K562 (cell line): ENCODE results near the gene BRD3OS. TPM values are rescaled to one million over a fixed set of nuclear protein-coding genes. Genes with fewer than 3 reads are reported as not detected.

Source experiments
- ATAC-seq: fragments of 200-7000 bp; cut with Tn5 transposase; 3 replicates; pipeline ENCODE4 v1.9.1; 2020; ENCODE audit warnings: moderate library complexity
- BruUV-seq: library from RNA; stranded (reverse); fragments of 400-500 nt; replicated peaks from 2 replicates; lab custom pipeline; 2021; lab: Mats Ljungman, UMichigan
- CTCF ChIA-PET: fragments of 300-600 bp; formaldehyde crosslinking; extraction: SDS; loops from one replicate; lab custom pipeline; 2021; ENCODE audit warnings: low intra/inter-chr PET ratio; lab: Yijun Ruan, JAX
- POLR2A ChIA-PET: fragments of 300-600, 350-650 bp; sonication (Branson Sonifier 250); formaldehyde crosslinking; extraction: SDS; loops from one replicate; lab custom pipeline; 2021; ENCODE audit warnings: antibody characterized with exemption, inconsistent platforms; lab: Yijun Ruan, JAX
- DNase-seq, 4 experiments: peaks; one replicate each; pipeline versions ENCODE4 v3.0.0 to v3.0.0-alpha.2; 2011 to 2018; ENCODE audit warnings: low spot score in 3 of 4, mixed read lengths in 3 of 4; ENCODE audit errors: extremely low read depth in 1 of 4
- FAIRE-seq: peaks from 2 replicates; lab custom pipeline; 2011; peaks lifted over from hg19 to GRCh38; lab: Jason Lieb, UNC
- H2AFZ ChIP-seq: 2 replicates; pipeline ENCODE4 v1.6.0; 2011; ENCODE audit warnings: low read depth, low read length, control low read depth, inconsistent platforms
- H3K27ac ChIP-seq: fragments of 200-600 bp; 3 replicates; pipeline ENCODE4 v1.8.0; 2011; ENCODE audit warnings: low read depth, mild to moderate bottlenecking, control low read depth, inconsistent platforms, low read length, moderate library complexity, mixed read lengths; ENCODE audit errors: extremely low read depth
- H3K27me3 ChIP-seq, 2 experiments: fragments of 300-600 bp in 1 of 2; 2 replicates in 1 of 2; 3 replicates in 1 of 2; pipeline versions ENCODE4 v1.6.0 to v1.8.0; 2011; ENCODE audit warnings: inconsistent platforms in 2 of 2, low read length in 2 of 2, mild to moderate bottlenecking in 1 of 2, mixed read lengths in 1 of 2, moderate library complexity in 1 of 2; ENCODE audit not compliant: control insufficient read depth in 2 of 2, insufficient read depth in 2 of 2
- H3K36me3 ChIP-seq: fragments of 300-600 bp; 3 replicates; pipeline ENCODE4 v1.8.0; 2011; ENCODE audit warnings: mild to moderate bottlenecking, low read length, inconsistent platforms; ENCODE audit not compliant: control insufficient read depth, insufficient read depth
- H3K4me1 ChIP-seq, 2 experiments: fragments of 200-600 bp in 1 of 2; replicated peaks in 1 of 2; 2 replicates in 1 of 2; 3 replicates in 1 of 2; pipeline versions ENCODE4 v1.5.1 to v1.8.0; 2011; ENCODE audit warnings: inconsistent platforms in 2 of 2, low read length in 2 of 2, mild to moderate bottlenecking in 1 of 2, mixed read lengths in 1 of 2, moderate library complexity in 1 of 2; ENCODE audit not compliant: control insufficient read depth in 2 of 2, insufficient read depth in 2 of 2
- H3K4me2 ChIP-seq: 2 replicates; pipeline ENCODE4 v1.6.1; 2011; ENCODE audit warnings: low read length, control low read depth, inconsistent platforms, mixed read lengths; ENCODE audit not compliant: insufficient read depth
- H3K4me3 ChIP-seq: fragments of 200-600 bp; sonication (generic), shearing (Covaris generic); 2 replicates; pipeline ENCODE4 v1.5.1; 2016; ENCODE audit warnings: control low read depth, inconsistent platforms
- H3K79me2 ChIP-seq: fragments of 200-600 bp; 3 replicates; pipeline ENCODE4 v1.8.0; 2011; ENCODE audit warnings: low read length, inconsistent platforms; ENCODE audit not compliant: control insufficient read depth, insufficient read depth
- H3K9ac ChIP-seq, 2 experiments: 2 replicates each; pipeline versions ENCODE4 v1.6.0 to v1.6.1; 2011; ENCODE audit warnings: low read depth in 2 of 2, low read length in 2 of 2, control low read depth in 1 of 2, inconsistent platforms in 1 of 2, mild to moderate bottlenecking in 1 of 2, mixed read lengths in 1 of 2; ENCODE audit not compliant: insufficient read depth in 1 of 2
- H3K9me1 ChIP-seq: one replicate; pipeline ENCODE4 v1.6.0; 2011; ENCODE audit warnings: inconsistent platforms, mild to moderate bottlenecking, low read length, moderate library complexity; ENCODE audit not compliant: control insufficient read depth, insufficient read depth
- H3K9me3 ChIP-seq: replicated peaks from 2 replicates; pipeline ENCODE4 v1.5.1; 2011; ENCODE audit warnings: low read depth, low read length, inconsistent platforms; ENCODE audit not compliant: control insufficient read depth, insufficient read depth
- H4K20me1 ChIP-seq: replicated peaks from 2 replicates; pipeline ENCODE4 v1.6.1; 2011; ENCODE audit warnings: low read length, inconsistent platforms, mixed read lengths; ENCODE audit not compliant: control insufficient read depth, insufficient read depth
- CHAMP1 ChIP-seq: fragments of 450-650 bp; IDR thresholded peaks from 2 replicates; pipeline ENCODE4 v1.6.1; 2016; ENCODE audit warnings: mild to moderate bottlenecking
- ETV6 ChIP-seq, 3 experiments: fragments of 150-350 bp in 1 of 3; sonication (generic) in 1 of 3; formaldehyde crosslinking in 1 of 3; IDR thresholded peaks; 2 replicates each; pipeline versions ENCODE4 v1.6.1 to v1.8.0; 2014 to 2022; ENCODE audit warnings: borderline replicate concordance in 2 of 3, low read depth in 2 of 3, antibody characterized with exemption in 1 of 3, low read length in 1 of 3, mild to moderate bottlenecking in 1 of 3, missing genetic modification reagents in 1 of 3
- HNRNPK ChIP-seq: fragments of 200-400 bp; formaldehyde crosslinking; IDR thresholded peaks from one replicate; pipeline ENCODE4 v1.6.1; 2018; ENCODE audit warnings: mild to moderate bottlenecking, low read depth, low read length; ENCODE audit not compliant: poor library complexity, severe bottlenecking
- MLLT1 ChIP-seq, 2 experiments: fragments of 450-650 bp; IDR thresholded peaks; 2 replicates each; pipeline ENCODE4 v1.6.1; 2016
- NFE2 ChIP-seq: IDR thresholded peaks from 2 replicates; pipeline ENCODE4 v1.6.1; 2014; ENCODE audit warnings: antibody characterized with exemption, low read depth
- PYGO2 ChIP-seq: fragments of 450-650 bp; IDR thresholded peaks from 2 replicates; pipeline ENCODE4 v1.6.1; 2016; ENCODE audit warnings: mild to moderate bottlenecking, missing genetic modification characterization, moderate library complexity, missing compliant biosample characterization
- SMAD2 ChIP-seq: fragments of 150-350 bp; IDR thresholded peaks from 2 replicates; pipeline ENCODE4 v1.6.1; 2014; ENCODE audit warnings: low read depth, mild to moderate bottlenecking, low read length
- ZKSCAN1 ChIP-seq: fragments of 150-350 bp; IDR thresholded peaks from 2 replicates; pipeline ENCODE4 v1.6.1; 2016; ENCODE audit warnings: low read depth, low read length
- ZKSCAN8 ChIP-seq: fragments of 200-800 bp; sonication (Bioruptor generic); IDR thresholded peaks from 2 replicates; pipeline ENCODE4 v1.6.1; 2016; ENCODE audit warnings: missing genetic modification characterization, missing compliant biosample characterization
- ZSCAN29 ChIP-seq: fragments of 450-650 bp; IDR thresholded peaks from 2 replicates; pipeline ENCODE4 v1.6.1; 2017
- WGBS: fragments of 100-300 bp; shearing (Covaris generic); methylation state at CpG from one replicate; pipeline ENCODE4 v1.1.6; 2016; ENCODE audit warnings: low coverage, mixed read lengths; ENCODE audit not compliant: insufficient coverage; ENCODE audit errors: missing lambda C conversion rate; 5-methylcytosine and 5-hydroxymethylcytosine counted together
- in situ Hi-C: fragments of 300-500 bp; cut with MboI; formaldehyde crosslinking; loops from 4 replicates; pipeline ENCODE4 v1.15.0; 2018; ENCODE audit warnings: inconsistent platforms, mixed read lengths
- intact Hi-C: fragments of 100-400 bp; cut with micrococcal nuclease; formaldehyde crosslinking; loops from 2 replicates; pipeline ENCODE4 v1.14.2; 2022
- polyA plus RNA-seq, 8 experiments: library from polyadenylated mRNA; depleted of rRNA in 4 of 8; stranded (reverse) in 5 of 8; unstranded in 3 of 8; fragments of >200 nt; fragmentation: Nextera tagmentation in 2 of 8; fragmentation: Illumina TruSeq in 1 of 8; extraction: Ambion mirVana in 2 of 8; extraction: Trizol in 1 of 8; gene quantifications; 2 replicates each; pipeline versions ENCODE4 v1.2.1 to v1.2.3, GENCODE V29; 2011 to 2014; ENCODE audit warnings: inconsistent platforms in 1 of 8, missing spikeins in 1 of 8
- total RNA-seq, 7 experiments: library from RNA; depleted of rRNA in 6 of 7; stranded (reverse); fragments of >200 nt in 6 of 7; fragmentation: Illumina TruSeq in 2 of 7; extraction: Trizol in 2 of 7; gene quantifications; 2 replicates each; pipeline versions ENCODE4 v1.2.1 to v1.2.3, GENCODE V29; 2011 to 2021; ENCODE audit warnings: low replicate concordance in 1 of 7

The BRD3OS gene
- total and polyA plus RNA-seq, 9 of the 15 experiments (the other 6 are each of a cell fraction or from before 2014, with no cell fraction given): 1.1 to 8.7 (median 5.9) TPM

- FAIRE-seq (no peak), ATAC-seq (no peak), DNase-seq (no peak)
- H3K9me3 ChIP-seq: no peaks in the 10 kb centered on the region
- H3K27me3 ChIP-seq: no peaks in the 10 kb centered on the region
- no peaks in the 10 kb centered on the region for H3K79me2 ChIP-seq
- no peak overlapping the region for H2AFZ ChIP-seq
- no peak overlapping the region for H3K4me2 ChIP-seq
- no peak overlapping the region for H3K4me3 ChIP-seq
- in situ Hi-C loops (no loop called here), intact Hi-C loops (no loop called here)
- TF ChIP-seq NFE2 (no peak), ZKSCAN1 (no peak), PYGO2 (tag) (no peak), ZKSCAN8 (CRISPR knock-in tag) (no peak), SMAD2 (no peak), CHAMP1 (no peak), HNRNPK (no peak), ETV6 (IDR thresholded peaks at IDR 0.05; ENCODE audit: borderline replicate concordance in 1 of 2, low read depth in 2 of 2, low read length in 1 of 2) (no peak), ETV6 (CRISPR knock-in tag; IDR thresholded peaks at IDR 0.05; ENCODE audit: borderline replicate concordance) (no peak), MLLT1 (IDR thresholded peaks at IDR 0.05) (no peak), ZSCAN29 (no peak)
- H3K27ac ChIP-seq: no peak overlapping the region
- H3K9me1 ChIP-seq: no peaks in the 10 kb centered on the region
- no peak overlapping the region; a peak in 1 of 4 replicates for H3K9ac ChIP-seq
- 82% methylated on average over 12 of the region's 20 CpGs for WGBS
- no peaks in the 10 kb centered on the region for H4K20me1 ChIP-seq
- peaks cover 36% of the 10 kb centered on the region; the same call in 1 of the 3 replicates for H3K36me3 ChIP-seq
- no TSS peak for BruUV-seq
- ChIA-PET CTCF (no interaction called here), POLR2A (interaction anchor here (1.1 kb wide), 1 partner anchor 12 kb away, joined by 3 read pairs; no protein-coding TSS in a partner anchor)
- peaks cover 0 to 13% of the 10 kb centered on the region in 2 experiments; a peak in 2 of 5 replicates for H3K4me1 ChIP-seq
These were observed 14.3 kb downstream of the BRD3OS start for GRCh38 chr9:134039386-134040175.
